B cell (primary cell): ENCODE results near the gene SGTA. TPM values are rescaled to one million over a fixed set of nuclear protein-coding genes. Genes with fewer than 3 reads are reported as not detected.
A peak's percentile ranks its signal among the peaks of the same experiment; 100 is the strongest.
"Not testable (repeated sequence)": the region's sequence is repeated elsewhere in the genome, so short reads cannot be mapped to it uniquely, and the experiment has no call there.

ENCODE experiments used
- ATAC-seq: fragments of 200-7000 bp; cut with Tn5 transposase; one replicate; pipeline ENCODE4 v1.10.0; 2021; ENCODE audit warnings: low read depth, mild to moderate bottlenecking, moderate number of reproducible peaks, moderate library complexity
- CTCF ChIA-PET: fragments of 350-600 bp; sonication (Branson Sonifier 250); formaldehyde crosslinking; loops from one replicate; lab custom pipeline; 2021; ENCODE audit warnings: antibody characterized with exemption, inconsistent platforms; lab: Charles Lee
- POLR2A ChIA-PET: fragments of 350-600 bp; sonication (Branson Sonifier 250); formaldehyde crosslinking; loops from one replicate; lab custom pipeline; 2021; ENCODE audit warnings: antibody characterized with exemption; lab: Charles Lee
- DNase-seq: peaks from one replicate; pipeline ENCODE4 v3.0.0; 2013
- H2AFZ ChIP-seq: 2 replicates; pipeline ENCODE4 v1.6.1; 2012; ENCODE audit warnings: mild to moderate bottlenecking, low read depth, low read length; ENCODE audit not compliant: insufficient read depth, poor library complexity, severe bottlenecking
- H3K27ac ChIP-seq, 2 donors: 1 replicate in 1 of 2; 2 replicates in 1 of 2; pipeline ENCODE4 v1.5.1; 2012 to 2013; ENCODE audit warnings: low read length in 2 of 2, mild to moderate bottlenecking in 2 of 2, moderate library complexity in 1 of 2
- H3K27me3 ChIP-seq, 4 experiments: fragments of 200-600 bp in 1 of 4; sonication (generic) in 1 of 4; replicated peaks in 1 of 4; 1 replicate in 2 of 4; 2 replicates in 2 of 4; pipeline versions ENCODE4 v1.6.1 to v1.7.0; 2013 to 2016; ENCODE audit warnings: low read length in 3 of 4, mild to moderate bottlenecking in 2 of 4, mixed read lengths in 1 of 4, moderate library complexity in 1 of 4; ENCODE audit not compliant: insufficient read depth in 4 of 4, control insufficient read depth in 3 of 4; ENCODE audit errors: control extremely low read depth in 1 of 4
- H3K36me3 ChIP-seq, 2 experiments: replicated peaks in 1 of 2; 1 replicate in 1 of 2; 2 replicates in 1 of 2; pipeline versions ENCODE4 v1.6.1 to v1.7.1; 2013; ENCODE audit warnings: low read length in 1 of 2; ENCODE audit not compliant: insufficient read depth in 2 of 2, control insufficient read depth in 1 of 2; ENCODE audit errors: control extremely low read depth in 1 of 2, extremely low read depth in 1 of 2
- H3K4me1 ChIP-seq, 2 donors: fragments of 200-600 bp in 1 of 2; sonication (generic) in 1 of 2; 1 replicate in 1 of 2; 2 replicates in 1 of 2; pipeline versions ENCODE4 v1.5.1 to v1.6.1; 2013 to 2017; ENCODE audit warnings: low read length in 2 of 2; ENCODE audit not compliant: control insufficient read depth in 2 of 2, insufficient read depth in 2 of 2
- H3K4me2 ChIP-seq: replicated peaks from 2 replicates; pipeline ENCODE3; 2012; ENCODE audit warnings: mild to moderate bottlenecking, low read depth, low read length; ENCODE audit not compliant: poor library complexity, severe bottlenecking
- H3K4me3 ChIP-seq, 5 experiments: fragments of 200-600 bp in 1 of 5; sonication (generic) in 1 of 5; 1 replicate in 3 of 5; 2 replicates in 2 of 5; pipeline versions ENCODE4 v1.5.1 to v1.7.0; 2011 to 2016; ENCODE audit warnings: low read length in 4 of 5, mild to moderate bottlenecking in 4 of 5, low read depth in 2 of 5, control low read depth in 1 of 5, moderate library complexity in 1 of 5; ENCODE audit not compliant: insufficient read depth in 1 of 5; ENCODE audit errors: control extremely low read depth in 1 of 5, extremely low read depth in 1 of 5
- H3K79me2 ChIP-seq: fragments of 200-600 bp; sonication (generic); one replicate; pipeline ENCODE4 v1.6.0; 2016; ENCODE audit warnings: low read length; ENCODE audit not compliant: control insufficient read depth, insufficient read depth
- H3K9ac ChIP-seq: fragments of 200-600 bp; sonication (generic); 2 replicates; pipeline ENCODE4 v1.6.1; 2017; ENCODE audit warnings: mild to moderate bottlenecking, low read length, moderate library complexity
- H3K9me3 ChIP-seq, 3 donors: one replicate each; pipeline versions ENCODE4 v1.6.1 to v1.7.1; 2013; ENCODE audit warnings: low read length in 2 of 3; ENCODE audit not compliant: control insufficient read depth in 2 of 3, insufficient read depth in 1 of 3; ENCODE audit errors: control extremely low read depth in 1 of 3
- H4K20me1 ChIP-seq: 2 replicates; pipeline ENCODE4 v1.6.0; 2012; ENCODE audit warnings: mild to moderate bottlenecking, low read length; ENCODE audit not compliant: insufficient read depth, control insufficient read depth, poor library complexity, severe bottlenecking
- H3K27ac Mint-ChIP-seq: one replicate; pipeline ENCODE4 v1.8.0; 2021; ENCODE audit warnings: mixed read lengths
- H3K27me3 Mint-ChIP-seq: one replicate; pipeline ENCODE4 v1.8.0; 2021; ENCODE audit warnings: mixed read lengths
- H3K4me1 Mint-ChIP-seq: one replicate; pipeline ENCODE4 v1.8.0; 2021; ENCODE audit warnings: mixed read lengths
- H3K4me3 Mint-ChIP-seq: one replicate; pipeline ENCODE4 v1.8.0; 2021; ENCODE audit warnings: mixed read lengths
- H3K9me3 Mint-ChIP-seq: one replicate; pipeline ENCODE4 v1.8.0; 2022; ENCODE audit warnings: mixed read lengths; ENCODE audit not compliant: insufficient read depth
- EZH2 ChIP-seq: IDR thresholded peaks from 2 replicates; pipeline ENCODE4 v1.6.1; 2012; ENCODE audit warnings: borderline replicate concordance, low read depth, mild to moderate bottlenecking, moderate library complexity, low read length; ENCODE audit not compliant: insufficient read depth, poor library complexity, severe bottlenecking
- WGBS: methylation state at CpG from one replicate; pipeline ENCODE4 v1.1.5; 2013; ENCODE audit warnings: missing lambda C conversion rate; ENCODE audit not compliant: insufficient coverage; 5-methylcytosine and 5-hydroxymethylcytosine counted together
- intact Hi-C: fragments of 100-400 bp; cut with micrococcal nuclease; formaldehyde crosslinking; loops from one replicate; pipeline ENCODE4 v1.10.0; 2022
- polyA plus RNA-seq: library from polyadenylated mRNA; depleted of rRNA; stranded (reverse); fragments of >200 nt; gene quantifications from 2 replicates; pipeline ENCODE4 v1.2.3, GENCODE V29; 2012
- total RNA-seq, 2 donors: library from RNA; stranded (reverse); fragments of 120-200 nt in 1 of 2; gene quantifications; 1 replicate in 1 of 2; 2 replicates in 1 of 2; pipeline versions ENCODE4 v1.2.3 to v1.2.4, GENCODE V29; 2013 to 2022
- TF ChIP-seq, protein P1 (sequence below): fragments of 200-600 bp; IDR thresholded peaks from one replicate; pipeline ENCODE4 v1.8.0; 2022; ENCODE audit warnings: antibody characterized with exemption, mild to moderate bottlenecking

The SGTA gene
- total and polyA plus RNA-seq, 2 donors (not counting 1 experiment from before 2014, with no cell fraction given), result 36.6 to 42.0 TPM

DNA sequence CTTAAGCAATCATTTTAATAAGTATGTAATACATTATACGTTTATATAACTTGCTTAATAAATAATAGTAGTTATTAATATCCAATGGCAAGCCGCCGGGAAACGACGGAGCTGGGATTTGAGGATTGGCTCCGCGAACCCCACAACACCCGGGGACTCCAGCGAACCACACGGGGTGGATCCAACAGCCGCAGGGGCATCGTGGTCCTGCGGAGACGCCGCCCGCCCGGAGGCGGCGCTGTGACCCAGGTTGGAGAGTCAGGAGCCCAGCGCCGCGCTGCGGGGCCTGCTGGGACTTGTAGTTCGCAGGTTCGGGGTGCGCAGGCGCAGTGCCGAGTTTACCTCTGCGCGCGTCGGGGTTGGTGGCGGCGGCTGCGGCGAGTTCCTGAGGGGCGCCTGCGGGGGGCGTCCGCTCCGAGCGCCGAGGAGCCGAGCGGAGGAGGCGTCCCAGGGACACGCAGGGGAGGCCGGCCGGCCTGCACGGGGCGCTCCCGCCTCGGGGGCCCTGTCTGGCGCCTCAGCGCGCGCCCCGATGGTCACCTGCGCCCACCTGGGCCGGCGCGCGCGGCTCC is 36.6 kb upstream of the SGTA start, which contains the start of gene ZNF554:
Gene ZNF554 (plus strand): TSS at position 329 of the 572 bp plus-strand sequence. CDS start 204 bp downstream, at position 533.
- Histone ChIP-seq H2AFZ (peak within 1 kb of the TSS; percentile 78), H3K27me3 (no peaks in the 10 kb centered on the region), H3K4me3 (peak within 1 kb of the TSS; percentile 19 to 81 (median 60)), H3K9ac (peak within 1 kb of the TSS; percentile 81), H3K4me1 (peaks cover 4 to 18% of the 10 kb centered on the region in 2 donors), H3K79me2 (peaks cover 10% of the 10 kb centered on the region), H3K27ac (no peak within 1 kb of the TSS), H3K9me3 (no peaks in the 10 kb centered on the region), H3K36me3 (no peaks in the 10 kb centered on the region), H4K20me1 (no peaks in the 10 kb centered on the region), H3K4me2 (peak within 1 kb of the TSS; percentile 99)
- intact Hi-C loops, result loop anchor here (1.0 kb wide), 2 partner anchors 22 to 34 kb away; partner anchors contain the start of genes THOP1 and ZNF555
- POLR2A ChIA-PET, result interaction anchor here (0.6 to 1.6 kb wide), 3 partner anchors 22 to 366 kb away, joined by 3 to 5 read pairs (median 4); partner anchors contain the start of gene ZNF555
- CTCF ChIA-PET, result interaction anchor here (0.8 to 1.7 kb wide), 4 partner anchors 22 to 171 kb away, joined by 3 to 6 read pairs (median 4); partner anchors contain the start of gene ZNF555
- Mint-ChIP-seq H3K4me3 (peak within 1 kb of the TSS; percentile 86), H3K9me3 (no peaks in the 10 kb centered on the region), H3K27me3 (no peaks in the 10 kb centered on the region), H3K4me1 (peaks cover 9% of the 10 kb centered on the region), H3K27ac (peak within 1 kb of the TSS; percentile 76)
- peak; percentile 97 for DNase-seq
- TF ChIP-seq, protein P1, sequence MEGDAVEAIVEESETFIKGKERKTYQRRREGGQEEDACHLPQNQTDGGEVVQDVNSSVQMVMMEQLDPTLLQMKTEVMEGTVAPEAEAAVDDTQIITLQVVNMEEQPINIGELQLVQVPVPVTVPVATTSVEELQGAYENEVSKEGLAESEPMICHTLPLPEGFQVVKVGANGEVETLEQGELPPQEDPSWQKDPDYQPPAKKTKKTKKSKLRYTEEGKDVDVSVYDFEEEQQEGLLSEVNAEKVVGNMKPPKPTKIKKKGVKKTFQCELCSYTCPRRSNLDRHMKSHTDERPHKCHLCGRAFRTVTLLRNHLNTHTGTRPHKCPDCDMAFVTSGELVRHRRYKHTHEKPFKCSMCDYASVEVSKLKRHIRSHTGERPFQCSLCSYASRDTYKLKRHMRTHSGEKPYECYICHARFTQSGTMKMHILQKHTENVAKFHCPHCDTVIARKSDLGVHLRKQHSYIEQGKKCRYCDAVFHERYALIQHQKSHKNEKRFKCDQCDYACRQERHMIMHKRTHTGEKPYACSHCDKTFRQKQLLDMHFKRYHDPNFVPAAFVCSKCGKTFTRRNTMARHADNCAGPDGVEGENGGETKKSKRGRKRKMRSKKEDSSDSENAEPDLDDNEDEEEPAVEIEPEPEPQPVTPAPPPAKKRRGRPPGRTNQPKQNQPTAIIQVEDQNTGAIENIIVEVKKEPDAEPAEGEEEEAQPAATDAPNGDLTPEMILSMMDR, result peak; percentile 95
- TF ChIP-seq EZH2, result no peak
- ATAC-seq, result peak; percentile 98
- WGBS, result under 1% methylated on average over 63 of the region's 64 CpGs

DNA sequence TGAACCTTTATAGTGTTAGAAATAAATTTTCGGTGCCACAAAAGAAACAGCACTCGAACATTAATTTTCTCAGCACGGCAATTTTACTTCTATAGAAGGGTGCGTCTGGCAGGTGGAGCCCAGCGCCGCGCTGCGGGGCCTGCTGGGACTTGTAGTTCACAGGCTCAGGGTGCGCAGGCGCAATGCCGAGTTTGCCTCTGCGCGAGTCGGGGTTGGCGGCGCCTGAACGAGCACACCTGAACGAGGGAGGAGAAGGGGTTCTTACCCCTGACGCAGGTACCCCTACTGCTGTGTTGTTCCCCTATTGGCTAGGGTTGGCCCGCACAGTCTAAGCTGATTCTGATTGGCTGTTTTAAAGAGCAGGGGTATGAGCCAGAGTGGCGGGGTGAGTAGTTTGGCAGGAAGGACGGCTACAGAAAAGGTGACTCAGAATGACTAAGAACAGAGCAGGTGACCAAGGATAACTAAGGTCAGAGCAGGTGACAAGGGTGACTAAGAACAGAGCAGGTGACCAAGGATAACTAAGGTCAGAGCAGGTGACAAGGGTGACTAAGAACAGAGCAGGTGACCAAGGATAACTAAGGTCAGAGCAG is 34.3 kb upstream of the SGTA start:
- CTCF ChIA-PET, H3K4me3 ChIP-seq, H3K27me3 ChIP-seq, POLR2A ChIA-PET, H3K9me3 ChIP-seq, intact Hi-C loops, H3K9me3 Mint-ChIP-seq, H3K79me2 ChIP-seq, H3K4me1 Mint-ChIP-seq, H4K20me1 ChIP-seq, ATAC-seq, H3K4me2 ChIP-seq, H3K4me3 Mint-ChIP-seq, H3K27ac ChIP-seq, H3K9ac ChIP-seq, H2AFZ ChIP-seq, DNase-seq, H3K27me3 Mint-ChIP-seq, H3K36me3 ChIP-seq: not testable (repeated sequence)
- WGBS, result 92% methylated on average over 21 of the region's 22 CpGs
- H3K27ac Mint-ChIP-seq, result peak overlapping the region; percentile 20
- peaks cover 4 to 18% of the 10 kb centered on the region in 2 donors for H3K4me1 ChIP-seq
